NCI-H1436 (cell line): ENCODE data around the gene FYB2.
A peak's percentile ranks its signal among the peaks of the same experiment; 100 is the strongest.
"Not testable (repeated sequence)": the region's sequence is repeated elsewhere in the genome, so short reads cannot be mapped to it uniquely, and the experiment has no call there.

Source experiments
- DNase-seq: peaks from one replicate; lab custom pipeline; 2025; lab: John Stamatoyannopoulos, UW

FYB2 gene

DNA sequence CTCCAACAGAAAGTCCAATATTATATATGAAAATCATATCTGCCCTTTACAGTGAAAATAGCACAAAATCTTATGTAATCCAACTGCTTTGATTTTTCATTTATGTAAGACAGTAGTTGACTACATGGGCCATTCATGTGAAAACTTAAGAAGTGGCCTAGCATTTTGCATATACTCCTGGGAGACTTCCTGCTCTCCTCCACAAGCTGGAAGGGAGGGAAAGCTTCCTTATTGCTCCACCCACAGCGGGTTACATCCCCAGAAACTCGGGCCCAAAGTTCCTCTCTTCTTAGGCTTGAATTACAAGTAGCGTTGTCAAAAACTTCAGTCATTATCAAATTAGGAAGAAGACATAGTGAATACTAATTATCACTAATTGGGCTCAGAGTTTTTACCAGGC lies 29.2 kb downstream of the FYB2 start:
- no peak for DNase-seq

DNA sequence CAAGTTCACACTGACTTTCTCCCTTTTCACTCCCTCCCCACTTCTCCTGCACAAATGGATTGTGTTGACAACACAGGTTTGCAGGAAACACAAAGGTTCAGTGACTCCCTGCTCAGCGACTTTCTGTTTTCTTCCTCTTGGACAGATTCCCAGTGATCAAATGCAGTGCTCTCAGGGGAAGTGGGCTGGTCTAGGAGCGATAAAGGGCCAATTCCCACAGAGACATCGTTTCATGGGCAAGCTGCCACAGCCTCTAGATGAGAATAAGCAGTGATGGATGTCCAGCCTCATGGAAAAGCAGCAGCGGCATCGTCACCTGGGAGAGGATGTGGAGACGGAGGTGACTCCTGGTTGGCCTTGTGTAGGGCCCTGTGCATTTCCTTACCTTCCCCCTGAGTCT lies 30.6 kb downstream of the FYB2 start:
- DNase-seq, result peak; percentile 44

DNA sequence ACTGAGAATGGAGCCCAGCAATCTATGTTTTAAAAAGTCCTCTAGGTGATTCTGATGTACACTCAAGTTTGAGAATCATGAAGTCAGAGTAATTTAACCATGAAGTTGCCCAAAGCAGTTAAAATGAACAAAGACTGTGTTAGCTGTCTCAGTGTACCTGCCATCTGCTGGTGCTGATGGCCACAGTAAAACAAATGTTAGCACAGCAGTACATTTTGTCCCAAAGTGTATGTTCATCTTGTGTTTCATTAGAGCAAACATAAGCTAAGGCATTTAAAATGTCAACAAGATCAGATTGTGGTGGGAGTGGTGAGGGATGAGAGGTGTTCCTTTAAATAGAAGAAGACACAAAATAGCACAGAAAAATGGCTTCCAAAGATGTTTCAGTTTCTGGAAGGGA lies 31.1 kb downstream of the FYB2 start:
- DNase-seq, result no peak

DNA sequence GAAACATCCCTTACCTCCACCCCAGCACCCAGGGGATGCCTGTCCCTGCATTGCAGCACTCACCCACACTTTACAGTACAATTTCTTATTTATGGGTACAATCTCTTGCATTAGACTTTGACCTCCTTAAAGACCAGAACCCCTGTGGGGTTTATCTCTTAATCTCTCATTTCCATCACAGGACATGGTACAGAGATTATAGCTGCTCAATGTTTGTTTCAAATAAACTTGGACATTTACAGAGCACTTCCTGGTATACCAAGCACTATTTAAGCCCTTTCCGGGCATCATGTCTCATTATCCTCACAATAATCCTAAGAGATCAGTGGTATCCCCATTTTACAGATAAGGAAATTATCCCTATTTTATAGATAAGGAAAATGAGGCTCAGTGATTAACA lies 31.9 kb downstream of the FYB2 start:
- DNase-seq, result no peak

DNA sequence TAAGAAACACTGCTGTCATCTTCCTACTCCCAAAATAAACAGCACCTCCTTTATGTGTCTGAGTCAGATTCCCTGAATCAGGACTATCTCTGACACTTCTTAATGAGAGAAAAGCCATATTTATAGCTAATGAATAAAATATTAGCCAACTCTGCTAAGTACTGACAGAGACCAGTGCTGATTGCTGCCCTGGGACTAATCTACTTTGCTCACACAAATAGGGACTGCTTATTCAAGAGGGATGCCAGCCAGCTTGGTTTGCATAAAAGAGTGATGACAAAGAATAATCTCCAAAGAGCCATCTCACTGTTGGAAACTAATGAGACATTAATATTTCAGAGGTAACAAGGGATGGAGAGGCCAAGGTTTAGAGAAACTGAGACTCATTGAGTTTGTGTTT lies 36.4 kb downstream of the FYB2 start:
- no peak for DNase-seq

DNA sequence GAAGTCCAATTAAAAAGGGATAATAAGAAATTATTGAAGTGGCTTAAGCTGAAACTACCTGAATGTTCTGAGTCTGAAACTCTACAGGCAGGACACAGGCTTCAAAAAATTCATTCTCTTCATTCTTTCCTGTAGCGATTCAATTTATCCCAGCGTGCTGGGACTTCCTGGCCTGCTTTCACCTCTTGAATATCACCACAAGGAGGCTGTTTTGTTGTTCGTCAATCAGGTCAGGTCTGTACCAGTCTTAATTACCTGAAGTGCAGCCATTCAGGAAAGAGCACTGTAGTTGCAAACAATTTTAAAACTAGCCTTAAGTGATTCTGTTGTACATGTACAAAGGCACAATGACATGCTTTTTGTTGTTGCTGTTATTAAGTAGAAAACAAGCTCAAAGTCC lies 38.4 kb downstream of the FYB2 start:
- DNase-seq, result peak; percentile 21

DNA sequence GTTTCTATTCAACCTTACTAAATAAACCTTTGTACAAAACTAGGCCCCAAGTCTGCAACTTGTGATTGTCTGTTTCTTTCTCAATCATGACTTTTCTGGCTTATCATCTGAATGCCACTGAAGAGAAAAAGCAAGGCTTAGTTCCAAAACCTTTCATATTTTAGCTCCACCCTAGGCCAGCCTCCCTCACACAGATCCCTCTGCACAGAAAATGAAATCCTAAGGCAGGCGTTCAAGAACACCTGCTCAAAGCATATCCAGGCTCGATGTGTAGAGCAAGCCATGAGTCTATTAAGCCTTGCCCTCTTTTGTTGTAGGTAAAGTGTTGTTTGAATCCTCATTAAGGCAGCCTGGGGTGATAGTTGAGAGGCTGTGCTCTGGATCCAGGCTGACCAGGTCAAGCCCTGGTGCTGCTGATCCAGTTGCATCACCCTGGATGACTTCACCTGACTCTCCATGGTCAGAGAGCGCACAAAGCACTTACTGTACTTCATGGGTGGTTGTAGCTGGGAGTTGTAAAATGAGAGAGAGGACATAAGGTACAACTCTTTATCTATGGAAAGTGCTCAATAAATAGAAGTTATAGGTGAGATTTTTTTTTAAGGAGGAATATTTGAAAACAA lies 39.0 kb downstream of the FYB2 start:
- no peak for DNase-seq

DNA sequence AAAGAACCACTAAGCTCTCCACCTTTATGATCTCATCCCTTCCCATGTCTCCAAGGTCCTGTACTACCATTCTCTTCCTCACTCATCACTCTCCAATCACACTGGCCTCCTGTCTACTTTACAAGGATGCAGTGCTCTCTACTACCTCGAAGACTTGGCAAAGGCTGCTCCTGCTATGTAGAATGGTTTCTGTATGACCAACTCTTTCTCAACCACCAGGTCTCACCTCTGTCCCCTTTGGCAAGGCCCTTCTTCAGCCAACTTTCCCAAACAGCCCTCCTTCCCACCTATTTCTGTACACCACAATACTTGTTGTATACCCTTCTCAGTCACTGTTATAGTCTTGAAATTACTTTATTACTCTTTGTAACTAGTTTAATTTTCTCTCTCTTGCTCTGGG lies 41.2 kb downstream of the FYB2 start:
- no peak for DNase-seq

DNA sequence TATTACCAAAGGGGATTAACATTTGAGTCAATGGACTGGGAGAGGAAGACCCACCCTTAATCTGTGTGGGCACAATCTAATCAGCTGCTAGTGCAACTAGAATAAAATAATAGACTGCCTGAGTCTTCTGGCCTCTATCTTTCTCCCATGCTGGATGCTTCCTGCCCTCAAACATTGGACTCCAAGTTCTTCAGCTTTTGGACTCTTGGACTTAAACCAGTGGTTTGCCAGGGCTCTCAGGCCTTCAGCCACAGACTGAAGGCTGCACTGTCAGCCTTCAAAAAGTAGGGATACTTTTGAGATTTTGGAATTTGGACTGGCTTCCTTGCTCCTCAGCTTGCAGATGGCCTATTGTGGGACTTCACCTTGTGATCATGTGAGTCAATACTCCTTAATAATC lies 44.5 kb downstream of the FYB2 start:
- DNase-seq, result not testable (repeated sequence)

DNA sequence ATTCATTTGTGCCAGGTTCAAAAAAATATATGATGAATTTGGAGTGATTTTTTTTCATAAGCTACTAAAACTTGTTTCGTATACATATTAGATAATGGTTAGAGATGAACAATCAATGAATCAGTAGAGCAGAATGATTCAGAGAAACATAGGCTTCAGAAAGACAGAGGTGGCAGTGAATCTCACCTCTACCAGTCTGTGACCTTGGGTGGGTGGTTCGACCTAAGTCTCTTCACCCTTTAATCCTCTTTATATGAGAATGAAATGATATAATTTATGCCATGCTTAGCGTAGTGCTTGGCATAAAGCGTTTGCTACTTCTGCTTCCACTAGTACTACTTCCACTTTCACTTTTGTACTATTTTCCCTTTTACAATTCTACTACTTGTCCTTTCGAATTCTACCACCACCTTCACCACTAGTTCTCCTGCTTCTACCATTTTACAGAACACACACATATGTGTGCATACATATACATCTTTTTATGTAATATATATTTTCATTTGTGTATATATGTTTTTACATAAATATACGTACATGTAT lies 45.1 kb downstream of the FYB2 start:
- no peak for DNase-seq

DNA sequence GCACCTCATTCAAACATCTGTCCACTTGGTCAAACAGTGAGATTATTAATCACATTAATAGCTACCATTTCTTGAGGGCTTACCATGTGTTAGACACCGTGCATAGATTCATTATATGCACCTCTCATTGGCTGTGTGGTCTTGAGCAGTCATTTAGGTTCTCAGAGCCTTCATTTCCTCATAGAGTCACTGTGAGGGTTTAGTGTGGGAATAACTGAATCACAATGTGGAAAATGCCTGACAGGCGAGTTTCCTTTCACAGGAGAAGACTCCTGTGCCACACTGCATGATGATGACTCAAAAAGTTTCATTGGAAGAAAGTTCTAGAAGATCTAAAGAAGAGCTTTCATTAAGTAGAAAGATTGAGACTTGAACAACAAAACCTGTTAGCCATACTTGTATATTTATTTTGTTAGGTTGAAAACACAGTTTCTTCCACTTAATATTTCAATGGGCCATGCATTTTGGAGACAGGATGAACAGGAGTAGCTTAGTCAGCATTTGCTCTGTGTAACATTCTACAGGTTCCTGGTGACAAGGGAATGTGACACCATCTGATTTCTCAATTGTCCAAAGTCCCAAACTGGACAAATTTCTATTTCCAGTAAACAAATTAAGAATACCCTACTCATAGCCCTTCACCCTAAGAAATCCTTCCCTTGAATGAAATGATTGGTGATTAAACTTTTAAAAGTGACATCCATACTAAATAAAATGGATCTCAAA lies 45.7 kb downstream of the FYB2 start:
- no peak for DNase-seq

DNA sequence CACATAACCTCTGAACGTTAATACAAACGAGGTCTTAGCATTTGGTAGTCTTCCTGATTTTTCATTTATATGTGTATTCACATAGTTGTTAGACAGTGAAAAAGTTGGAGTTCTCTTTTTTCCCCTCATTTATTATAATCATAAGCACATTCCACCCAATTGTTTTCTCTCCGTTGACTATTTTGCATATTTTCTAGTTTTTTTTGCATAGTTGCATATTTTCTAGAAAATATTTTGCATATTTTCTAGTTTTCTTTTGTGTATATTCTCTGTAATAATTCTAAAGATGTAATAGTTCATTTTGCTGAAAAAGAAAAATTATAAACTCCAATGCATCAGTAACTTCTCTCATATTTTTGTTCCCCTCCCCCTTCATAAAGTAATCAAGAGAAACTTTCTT lies 47.5 kb downstream of the FYB2 start:
- DNase-seq, result no peak

DNA sequence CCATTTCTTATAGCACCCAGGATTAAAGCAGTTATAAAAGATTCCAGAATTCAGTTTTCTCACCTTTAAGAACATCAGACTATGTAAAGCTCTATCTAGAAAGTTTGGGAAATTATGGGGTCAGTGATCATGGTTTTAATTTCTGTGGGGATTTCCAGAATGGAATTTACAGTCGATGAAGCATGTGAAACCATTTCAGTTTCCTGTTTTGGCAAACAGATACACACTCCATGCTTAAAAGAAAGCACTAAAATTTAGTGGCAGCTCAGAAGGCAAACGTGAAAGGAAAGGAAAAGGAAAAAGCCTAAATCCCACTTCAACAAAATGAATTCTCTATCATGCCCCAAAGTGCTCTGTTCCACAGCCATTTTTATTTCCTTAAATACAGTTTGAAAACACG lies 60.4 kb downstream of the FYB2 start:
- no peak for DNase-seq

DNA sequence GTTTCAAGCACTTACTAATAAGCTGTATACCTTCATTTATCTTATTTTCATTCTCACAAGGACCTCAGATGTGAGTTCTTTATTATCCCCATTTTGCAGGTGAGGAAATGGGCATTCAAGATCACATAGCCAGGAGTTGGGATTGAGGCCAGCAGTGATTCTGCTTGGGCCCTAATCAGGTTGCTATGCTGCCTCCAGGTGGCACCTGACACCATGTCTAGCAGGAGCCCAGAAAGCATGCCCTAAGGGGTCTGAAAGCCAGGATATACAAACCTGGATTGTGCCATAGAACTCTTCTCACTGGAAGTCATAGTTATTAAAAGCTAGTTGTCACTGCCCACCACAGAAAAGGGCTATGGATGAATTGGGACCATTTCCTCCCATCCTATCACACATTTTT lies 61.1 kb downstream of the FYB2 start:
- DNase-seq, result peak; percentile 2

DNA sequence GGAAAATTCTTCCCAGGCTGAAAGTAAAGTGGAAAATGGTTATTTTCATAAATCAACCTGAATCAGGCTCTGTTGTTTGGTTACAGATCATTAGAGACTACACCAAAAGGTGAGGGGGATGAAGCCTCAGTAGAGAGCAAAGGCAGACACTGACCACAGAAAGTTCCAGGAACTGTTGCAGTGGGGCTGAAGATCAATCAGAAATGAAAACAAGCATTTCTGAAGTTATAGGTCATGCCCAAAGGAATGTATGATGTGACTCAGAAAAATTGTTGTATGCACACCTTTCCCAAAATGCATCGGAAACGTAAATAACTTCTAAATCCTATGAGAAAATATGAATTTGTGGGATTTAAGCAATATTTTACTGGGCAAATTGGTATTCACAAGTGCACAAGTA lies 63.3 kb downstream of the FYB2 start:
- no peak for DNase-seq

DNA sequence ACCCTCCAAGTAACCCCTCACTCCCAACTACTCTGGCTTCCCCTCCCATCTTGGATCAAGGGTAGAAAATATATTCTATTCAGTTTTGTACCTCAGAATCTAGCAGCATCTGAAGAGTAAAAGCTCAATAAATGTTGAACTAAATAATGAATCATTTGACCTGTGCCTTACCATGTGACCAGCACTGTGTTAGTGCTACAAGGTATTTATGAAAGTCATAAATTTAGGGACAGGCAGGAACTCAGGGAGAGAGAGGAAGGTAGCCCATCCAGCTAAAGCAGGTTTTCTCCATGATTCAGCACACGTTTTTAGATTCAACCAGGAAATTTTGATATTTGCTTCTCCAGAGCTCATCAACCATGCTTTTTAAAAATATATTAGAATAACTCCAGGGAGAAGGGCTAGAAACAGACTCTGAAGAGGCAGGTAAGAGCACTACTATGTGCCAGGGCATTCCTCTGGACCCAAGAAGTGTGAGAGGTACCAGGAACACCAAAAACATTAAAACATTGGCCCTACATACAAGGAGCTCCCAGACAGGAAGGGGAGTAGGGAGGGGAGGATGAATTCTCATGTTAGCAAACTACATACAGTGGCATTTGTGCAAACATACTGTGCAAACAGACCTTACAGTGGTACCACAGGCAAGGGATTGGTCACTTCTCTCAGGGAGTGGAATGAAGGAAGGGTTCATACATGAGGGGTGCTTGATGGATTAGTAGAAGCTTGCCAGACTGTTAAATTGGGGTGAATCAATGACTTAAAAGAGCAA lies 64.3 kb downstream of the FYB2 start:
- DNase-seq, result no peak

DNA sequence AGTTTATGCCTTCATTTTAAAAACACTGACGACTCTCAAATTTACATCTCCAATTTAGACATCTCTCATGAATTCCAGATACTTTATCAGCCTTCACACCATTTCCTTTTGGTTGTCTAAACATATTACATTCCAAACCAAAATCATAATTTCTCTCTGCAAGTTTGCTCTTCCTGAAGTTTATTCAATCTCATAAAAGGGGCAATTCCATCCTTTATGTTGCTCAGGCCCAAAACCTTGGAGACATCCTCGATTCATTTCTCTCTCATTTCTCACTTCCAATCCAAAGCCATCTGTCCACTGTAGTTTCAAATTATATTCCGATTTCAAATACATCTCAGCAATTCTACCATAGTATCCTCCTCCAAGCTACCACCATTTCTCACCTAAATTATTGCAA lies 74.0 kb downstream of the FYB2 start:
- DNase-seq, result no peak

DNA sequence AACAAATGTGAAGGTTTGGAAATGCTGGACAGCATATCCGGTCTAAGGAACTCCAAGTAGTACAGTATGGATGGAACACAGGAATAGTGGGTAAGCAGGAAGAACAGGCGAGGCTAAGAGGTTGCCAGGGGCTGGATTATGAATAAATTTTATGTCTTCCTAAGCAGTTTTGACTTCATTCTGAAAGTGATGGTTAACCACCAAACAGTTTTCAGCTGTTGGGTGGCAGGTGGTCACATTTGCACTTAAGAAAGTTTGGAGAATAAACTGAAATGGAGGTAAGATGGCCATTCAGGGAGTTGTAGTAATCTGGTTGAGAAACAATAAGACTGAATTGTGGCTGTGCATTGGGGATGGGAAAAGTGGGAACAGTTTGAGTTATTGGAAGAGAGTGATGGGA lies 90.2 kb downstream of the FYB2 start:
- no peak for DNase-seq

DNA sequence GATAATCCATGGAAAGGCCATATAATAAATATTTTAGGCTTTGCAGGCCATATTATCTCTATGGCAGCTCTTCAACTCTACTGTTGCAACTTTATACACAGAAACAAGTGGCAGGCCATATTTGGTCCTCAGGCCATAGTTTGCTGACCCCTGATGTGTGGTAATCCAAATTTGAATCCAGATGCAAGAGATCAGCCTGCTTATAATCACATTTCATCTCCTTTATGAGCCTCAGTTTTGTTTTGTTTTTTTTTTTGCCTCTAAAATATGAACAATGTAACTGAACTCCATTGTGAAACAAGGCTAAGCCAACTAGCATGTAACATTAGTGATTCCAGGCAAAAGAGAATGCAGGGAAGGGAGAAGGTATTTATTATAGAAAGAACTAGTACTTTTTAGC lies 92.5 kb downstream of the FYB2 start:
- no peak for DNase-seq

DNA sequence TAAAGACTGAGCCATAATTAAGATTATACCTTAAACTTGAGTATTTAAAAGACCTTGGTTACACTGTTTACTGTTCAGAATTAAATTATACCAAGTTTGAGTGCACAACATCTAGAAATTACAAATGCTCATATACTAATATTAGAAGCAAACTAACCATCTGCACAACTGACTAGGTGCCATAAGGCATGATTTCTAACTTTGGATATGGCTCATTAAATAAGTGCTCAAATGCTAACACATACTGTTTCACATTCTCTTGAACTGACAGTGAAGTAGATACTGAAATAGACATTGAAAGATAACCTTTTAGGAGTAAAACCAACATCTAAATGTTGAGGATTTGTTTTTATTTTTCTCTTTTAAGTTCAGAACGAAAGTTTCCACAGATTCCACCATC lies 100.0 kb downstream of the FYB2 start:
- no peak for DNase-seq

DNA sequence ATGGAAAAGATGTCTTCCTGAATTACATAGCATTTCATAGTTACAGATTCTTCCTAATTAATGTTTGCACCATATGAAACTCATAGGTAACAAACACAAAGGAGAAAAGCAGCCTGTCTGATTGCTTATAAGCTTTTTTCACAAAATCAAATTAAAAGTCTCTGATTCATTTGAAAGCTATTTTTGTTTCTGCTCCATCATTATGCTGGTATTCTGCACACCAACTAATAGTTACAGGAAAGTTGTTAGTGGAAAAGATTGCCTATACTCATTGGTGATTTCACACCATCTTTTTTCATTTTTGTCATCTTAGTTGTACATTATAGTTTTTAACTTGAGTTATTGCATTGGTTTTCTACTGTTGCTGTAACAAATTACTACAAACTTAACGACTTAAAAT lies 104.0 kb downstream of the FYB2 start:
- no peak for DNase-seq

DNA sequence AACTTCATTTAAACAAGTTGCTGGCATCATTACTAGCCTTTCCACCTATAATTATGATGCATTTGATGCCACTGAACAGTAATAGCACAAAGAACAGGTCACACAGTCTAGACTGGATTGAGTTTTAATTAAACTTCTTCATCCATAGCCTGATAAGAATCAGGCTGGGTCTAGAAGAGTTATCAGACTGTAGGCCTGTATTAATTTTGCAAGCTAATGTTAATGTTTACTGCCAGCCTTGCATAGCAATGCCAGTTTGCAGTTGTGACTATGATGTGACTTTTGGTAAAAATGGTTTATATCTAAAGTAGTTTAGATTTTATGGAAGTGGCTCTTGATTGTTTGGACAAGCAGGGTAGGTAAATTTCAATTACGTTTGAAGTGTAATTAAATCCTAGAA lies 106.1 kb downstream of the FYB2 start:
- no peak for DNase-seq

DNA sequence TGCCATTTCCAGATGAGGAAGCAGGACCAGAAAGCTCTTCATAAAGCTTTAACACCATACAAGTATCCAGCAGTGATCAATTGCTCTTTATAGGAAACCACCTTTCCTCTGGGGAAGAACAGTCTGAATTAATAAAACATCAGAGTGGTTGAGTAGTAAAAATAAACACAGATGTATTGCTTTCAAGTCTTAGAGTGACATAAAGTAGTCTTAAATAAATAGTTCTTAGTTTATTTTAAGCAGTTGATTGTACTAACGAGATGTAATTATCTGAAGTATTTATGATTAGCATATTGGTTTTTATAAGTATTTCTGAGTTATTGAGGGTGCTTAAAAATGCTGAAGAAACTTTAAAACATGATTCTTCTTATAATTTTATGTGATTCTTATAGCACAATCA lies 107.1 kb downstream of the FYB2 start:
- DNase-seq, result no peak
